Transverse colon (tissue), 3 donors: ENCODE measurements around the gene ATP5PD.

Source experiments
- CTCF ChIP-seq, 5 experiments: fragments of 200-600 bp in 3 of 5; fragments of 450-650 bp in 2 of 5; sonication (generic) in 3 of 5; IDR thresholded peaks; 1 replicate in 2 of 5; 2 replicates in 3 of 5; pipeline ENCODE4 v1.5.1; 2016 to 2017; ENCODE audit warnings: antibody characterized with exemption in 5 of 5, inconsistent platforms in 3 of 5, mild to moderate bottlenecking in 2 of 5, moderate library complexity in 1 of 5
- POLR2A ChIP-seq: fragments of 450-650 bp; IDR thresholded peaks from one replicate; pipeline ENCODE4 v1.6.1; 2016; ENCODE audit warnings: antibody characterized with exemption, mild to moderate bottlenecking, moderate library complexity

DNA sequence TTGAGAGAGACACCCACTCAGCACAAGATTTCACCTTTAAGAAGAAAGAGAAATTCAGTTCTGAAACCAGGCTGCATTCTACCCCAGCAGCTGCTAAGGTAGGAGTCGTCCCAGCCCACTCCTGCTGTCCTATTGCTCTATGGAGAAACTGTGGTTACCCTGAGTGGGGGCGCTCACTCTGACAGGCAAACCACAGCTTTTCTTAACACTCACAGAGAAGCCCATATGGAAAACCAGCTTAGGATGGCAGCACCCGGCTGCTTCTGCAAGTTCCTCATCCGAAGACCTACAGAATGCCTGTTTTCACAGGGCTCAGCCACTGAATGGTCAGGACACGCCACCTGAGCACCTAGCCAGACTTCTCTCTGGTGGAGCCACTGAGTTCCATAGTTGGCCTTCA is 7.5 kb downstream of the ATP5PD start:
- TF ChIP-seq POLR2A (no peak), CTCF (IDR thresholded peaks at IDR 0.05) (no peak)
